HEK293 (cell line): ENCODE measurements around the gene MLKL.

Experiments
- CTCF ChIA-PET: fragments of 350-600 bp; formaldehyde crosslinking; extraction: SDS; loops from one replicate; lab custom pipeline; 2021; ENCODE audit warnings: antibody characterized with exemption; lab: Yijun Ruan, JAX
- POLR2A ChIA-PET: fragments of 300-600 bp; formaldehyde crosslinking; extraction: SDS; loops from one replicate; lab custom pipeline; 2020; ENCODE audit warnings: antibody characterized with exemption, inconsistent platforms; lab: Yijun Ruan, JAX
- H3K27ac ChIP-seq: fragments of 200-500 bp; sonication (Bioruptor generic); 2 replicates; pipeline ENCODE4 v1.5.1; 2014; ENCODE audit warnings: low read depth, low read length, control low read depth, inconsistent platforms; ENCODE audit errors: extremely low read depth
- H3K36me3 ChIP-seq, 2 experiments: fragments of 200-500 bp in 1 of 2; sonication (Bioruptor generic) in 1 of 2; 1 replicate in 1 of 2; 2 replicates in 1 of 2; pipeline ENCODE4 v1.5.1; 2014 to 2017; ENCODE audit warnings: inconsistent platforms in 2 of 2, low read length in 2 of 2; ENCODE audit not compliant: control insufficient read depth in 2 of 2, insufficient read depth in 1 of 2
- H3K4me1 ChIP-seq: fragments of 200-500 bp; sonication (Bioruptor generic); 2 replicates; pipeline ENCODE4 v1.5.1; 2014; ENCODE audit warnings: mild to moderate bottlenecking, low read length, inconsistent platforms; ENCODE audit not compliant: control insufficient read depth, insufficient read depth
- H3K4me3 ChIP-seq: 2 replicates; pipeline ENCODE4 v1.5.1; 2011; ENCODE audit warnings: low read depth, mild to moderate bottlenecking, control low read depth, low read length, moderate library complexity
- H3K9me3 ChIP-seq: fragments of 200-500 bp; sonication (Bioruptor generic); 2 replicates; pipeline ENCODE4 v1.5.1; 2014; ENCODE audit warnings: low read depth, low read length, inconsistent platforms; ENCODE audit not compliant: control insufficient read depth, insufficient read depth
- PRDM10 ChIP-seq: fragments of 450-650 bp; formaldehyde crosslinking; IDR thresholded peaks from 2 replicates; pipeline ENCODE4 v1.5.1; 2016; ENCODE audit warnings: missing biosample characterization, missing genetic modification characterization
- ZBTB10 ChIP-seq: fragments of 450-650 bp; formaldehyde crosslinking; IDR thresholded peaks from 2 replicates; pipeline ENCODE4 v1.5.1; 2016; ENCODE audit warnings: missing biosample characterization, missing genetic modification characterization
- ZBTB8A ChIP-seq: fragments of 450-650 bp; formaldehyde crosslinking; IDR thresholded peaks from 2 replicates; pipeline ENCODE4 v1.5.1; 2016; ENCODE audit warnings: missing biosample characterization, missing genetic modification characterization
- ZNF10 ChIP-seq: fragments of 450-650 bp; formaldehyde crosslinking; IDR thresholded peaks from 2 replicates; pipeline ENCODE4 v1.5.1; 2017; ENCODE audit warnings: missing biosample characterization, missing genetic modification characterization
- ZNF280D ChIP-seq: fragments of 450-650 bp; formaldehyde crosslinking; IDR thresholded peaks from 2 replicates; pipeline ENCODE4 v1.5.1; 2016; ENCODE audit warnings: missing biosample characterization, missing genetic modification characterization
- ZNF335 ChIP-seq: fragments of 450-650 bp; formaldehyde crosslinking; conservative IDR thresholded peaks from 2 replicates; pipeline ENCODE4 v1.5.1; 2016; ENCODE audit warnings: missing biosample characterization, missing genetic modification characterization
- ZNF354C ChIP-seq: fragments of 450-650 bp; formaldehyde crosslinking; IDR thresholded peaks from 2 replicates; pipeline ENCODE4 v1.5.1; 2016; ENCODE audit warnings: missing biosample characterization, missing genetic modification characterization, low read depth, borderline replicate concordance
- ZNF561 ChIP-seq: fragments of 450-650 bp; IDR thresholded peaks from 2 replicates; pipeline ENCODE4 v1.5.1; 2018; ENCODE audit warnings: missing biosample characterization, missing genetic modification characterization, borderline replicate concordance
- ZNF664 ChIP-seq: fragments of 450-650 bp; formaldehyde crosslinking; IDR thresholded peaks from 2 replicates; pipeline ENCODE4 v1.5.1; 2016; ENCODE audit warnings: missing biosample characterization, missing genetic modification characterization
- ZNF830 ChIP-seq: fragments of 450-650 bp; IDR thresholded peaks from 2 replicates; pipeline ENCODE4 v1.5.0; 2018; ENCODE audit warnings: missing biosample characterization, missing genetic modification characterization, low read depth, mild to moderate bottlenecking, moderate library complexity
- ZSCAN16 ChIP-seq: fragments of 450-650 bp; formaldehyde crosslinking; IDR thresholded peaks from 2 replicates; pipeline ENCODE4 v1.5.1; 2016; ENCODE audit warnings: missing biosample characterization, missing genetic modification characterization
- TF ChIP-seq, protein P1 (sequence below): fragments of 450-650 bp; formaldehyde crosslinking; IDR thresholded peaks from 2 replicates; pipeline ENCODE4 v1.5.1; 2016; ENCODE audit warnings: missing biosample characterization, missing genetic modification characterization
- TF ChIP-seq, protein P2 (sequence below): fragments of 450-650 bp; formaldehyde crosslinking; conservative IDR thresholded peaks from 2 replicates; pipeline ENCODE4 v1.5.1; 2016; ENCODE audit warnings: low read depth, missing biosample characterization, missing genetic modification characterization
- TF ChIP-seq, protein P3 (sequence below): fragments of 450-650 bp; formaldehyde crosslinking; IDR thresholded peaks from 2 replicates; pipeline ENCODE4 v1.5.1; 2016; ENCODE audit warnings: missing biosample characterization, missing genetic modification characterization
- TF ChIP-seq, protein P4 (sequence below): fragments of 450-650 bp; formaldehyde crosslinking; IDR thresholded peaks from 2 replicates; pipeline ENCODE4 v1.5.1; 2016; ENCODE audit warnings: missing biosample characterization, missing genetic modification characterization

MLKL gene

DNA sequence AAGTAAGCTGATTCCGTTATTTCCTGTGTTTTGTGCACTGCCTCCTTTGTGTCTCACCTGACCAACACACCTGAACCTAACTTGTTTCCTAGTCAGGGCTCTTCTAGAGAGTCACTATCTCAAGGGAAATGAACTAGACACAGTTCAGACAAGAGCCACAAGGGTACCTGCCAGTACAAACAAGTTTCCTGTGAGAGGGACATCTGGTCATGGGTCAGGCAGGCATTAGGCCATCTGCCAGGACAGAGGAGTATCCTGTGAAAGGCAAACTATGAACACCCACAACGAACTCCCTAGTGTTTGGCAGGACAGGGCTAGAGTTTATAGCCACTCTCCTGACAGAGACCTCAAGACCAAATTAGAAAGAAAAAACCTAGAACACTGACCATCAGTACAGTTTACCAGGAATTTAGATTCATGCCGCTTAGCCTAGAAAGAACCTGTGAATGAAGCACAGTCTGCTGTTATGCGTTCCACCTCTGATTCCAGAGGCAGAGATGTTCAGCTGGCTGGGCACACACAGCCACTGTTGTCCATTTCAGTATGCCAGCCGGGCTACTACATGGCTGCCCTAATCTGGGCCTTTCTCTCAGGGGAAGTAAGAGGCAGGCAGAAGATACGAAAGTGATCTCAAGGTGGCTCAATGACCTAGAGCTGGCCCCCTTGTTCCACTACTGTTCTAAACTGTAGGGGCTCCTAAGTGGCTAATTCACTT is 73.0 kb downstream of the MLKL start:
- no peaks in the 10 kb centered on the region for H3K9me3 ChIP-seq
- no peak overlapping the region for H3K27ac ChIP-seq
- no peaks in the 10 kb centered on the region for H3K4me1 ChIP-seq
- ChIA-PET CTCF (interaction anchor here (0.6 kb wide), 1 partner anchor 133 kb away, joined by 3 read pairs; no protein-coding TSS in a partner anchor), POLR2A (no interaction called here)
- no peak overlapping the region for H3K4me3 ChIP-seq
- peaks cover 47 to 100% of the 10 kb centered on the region in 2 experiments for H3K36me3 ChIP-seq
- TF ChIP-seq ZNF561 (tag by site-specific recombination) (no peak), ZNF354C (tag by site-specific recombination) (no peak), ZNF664 (tag by site-specific recombination) (no peak), ZNF830 (tag by site-specific recombination) (no peak), ZBTB10 (tag by site-specific recombination) (no peak), ZNF335 (tag by site-specific recombination) (no peak), ZBTB8A (tag by site-specific recombination) (no peak), ZSCAN16 (tag by site-specific recombination) (no peak), PRDM10 (tag by site-specific recombination) (no peak), ZNF10 (no peak), ZNF280D (no peak)
- TF ChIP-seq, protein P1, sequence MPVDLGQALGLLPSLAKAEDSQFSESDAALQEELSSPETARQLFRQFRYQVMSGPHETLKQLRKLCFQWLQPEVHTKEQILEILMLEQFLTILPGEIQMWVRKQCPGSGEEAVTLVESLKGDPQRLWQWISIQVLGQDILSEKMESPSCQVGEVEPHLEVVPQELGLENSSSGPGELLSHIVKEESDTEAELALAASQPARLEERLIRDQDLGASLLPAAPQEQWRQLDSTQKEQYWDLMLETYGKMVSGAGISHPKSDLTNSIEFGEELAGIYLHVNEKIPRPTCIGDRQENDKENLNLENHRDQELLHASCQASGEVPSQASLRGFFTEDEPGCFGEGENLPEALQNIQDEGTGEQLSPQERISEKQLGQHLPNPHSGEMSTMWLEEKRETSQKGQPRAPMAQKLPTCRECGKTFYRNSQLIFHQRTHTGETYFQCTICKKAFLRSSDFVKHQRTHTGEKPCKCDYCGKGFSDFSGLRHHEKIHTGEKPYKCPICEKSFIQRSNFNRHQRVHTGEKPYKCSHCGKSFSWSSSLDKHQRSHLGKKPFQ (tag by site-specific recombination), result no peak
- TF ChIP-seq, protein P2, sequence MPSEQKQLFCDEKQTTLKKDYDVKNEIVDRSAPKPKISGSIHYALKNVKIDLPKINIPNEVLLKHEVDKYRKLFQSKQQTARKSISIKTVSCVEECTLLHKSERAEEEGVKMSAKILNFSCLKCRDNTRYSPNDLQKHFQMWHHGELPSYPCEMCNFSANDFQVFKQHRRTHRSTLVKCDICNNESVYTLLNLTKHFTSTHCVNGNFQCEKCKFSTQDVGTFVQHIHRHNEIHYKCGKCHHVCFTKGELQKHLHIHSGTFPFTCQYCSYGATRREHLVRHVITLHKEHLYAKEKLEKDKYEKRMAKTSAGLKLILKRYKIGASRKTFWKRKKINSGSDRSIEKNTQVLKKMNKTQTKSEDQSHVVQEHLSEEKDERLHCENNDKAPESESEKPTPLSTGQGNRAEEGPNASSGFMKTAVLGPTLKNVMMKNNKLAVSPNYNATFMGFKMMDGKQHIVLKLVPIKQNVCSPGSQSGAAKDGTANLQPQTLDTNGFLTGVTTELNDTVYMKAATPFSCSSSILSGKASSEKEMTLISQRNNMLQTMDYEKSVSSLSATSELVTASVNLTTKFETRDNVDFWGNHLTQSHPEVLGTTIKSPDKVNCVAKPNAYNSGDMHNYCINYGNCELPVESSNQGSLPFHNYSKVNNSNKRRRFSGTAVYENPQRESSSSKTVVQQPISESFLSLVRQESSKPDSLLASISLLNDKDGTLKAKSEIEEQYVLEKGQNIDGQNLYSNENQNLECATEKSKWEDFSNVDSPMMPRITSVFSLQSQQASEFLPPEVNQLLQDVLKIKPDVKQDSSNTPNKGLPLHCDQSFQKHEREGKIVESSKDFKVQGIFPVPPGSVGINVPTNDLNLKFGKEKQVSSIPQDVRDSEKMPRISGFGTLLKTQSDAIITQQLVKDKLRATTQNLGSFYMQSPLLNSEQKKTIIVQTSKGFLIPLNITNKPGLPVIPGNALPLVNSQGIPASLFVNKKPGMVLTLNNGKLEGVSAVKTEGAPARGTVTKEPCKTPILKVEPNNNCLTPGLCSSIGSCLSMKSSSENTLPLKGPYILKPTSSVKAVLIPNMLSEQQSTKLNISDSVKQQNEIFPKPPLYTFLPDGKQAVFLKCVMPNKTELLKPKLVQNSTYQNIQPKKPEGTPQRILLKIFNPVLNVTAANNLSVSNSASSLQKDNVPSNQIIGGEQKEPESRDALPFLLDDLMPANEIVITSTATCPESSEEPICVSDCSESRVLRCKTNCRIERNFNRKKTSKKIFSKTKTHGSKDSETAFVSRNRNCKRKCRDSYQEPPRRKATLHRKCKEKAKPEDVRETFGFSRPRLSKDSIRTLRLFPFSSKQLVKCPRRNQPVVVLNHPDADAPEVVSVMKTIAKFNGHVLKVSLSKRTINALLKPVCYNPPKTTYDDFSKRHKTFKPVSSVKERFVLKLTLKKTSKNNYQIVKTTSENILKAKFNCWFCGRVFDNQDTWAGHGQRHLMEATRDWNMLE (tag by site-specific recombination), result no peak
- TF ChIP-seq, protein P3, sequence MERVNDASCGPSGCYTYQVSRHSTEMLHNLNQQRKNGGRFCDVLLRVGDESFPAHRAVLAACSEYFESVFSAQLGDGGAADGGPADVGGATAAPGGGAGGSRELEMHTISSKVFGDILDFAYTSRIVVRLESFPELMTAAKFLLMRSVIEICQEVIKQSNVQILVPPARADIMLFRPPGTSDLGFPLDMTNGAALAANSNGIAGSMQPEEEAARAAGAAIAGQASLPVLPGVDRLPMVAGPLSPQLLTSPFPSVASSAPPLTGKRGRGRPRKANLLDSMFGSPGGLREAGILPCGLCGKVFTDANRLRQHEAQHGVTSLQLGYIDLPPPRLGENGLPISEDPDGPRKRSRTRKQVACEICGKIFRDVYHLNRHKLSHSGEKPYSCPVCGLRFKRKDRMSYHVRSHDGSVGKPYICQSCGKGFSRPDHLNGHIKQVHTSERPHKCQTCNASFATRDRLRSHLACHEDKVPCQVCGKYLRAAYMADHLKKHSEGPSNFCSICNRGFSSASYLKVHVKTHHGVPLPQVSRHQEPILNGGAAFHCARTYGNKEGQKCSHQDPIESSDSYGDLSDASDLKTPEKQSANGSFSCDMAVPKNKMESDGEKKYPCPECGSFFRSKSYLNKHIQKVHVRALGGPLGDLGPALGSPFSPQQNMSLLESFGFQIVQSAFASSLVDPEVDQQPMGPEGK (tag by site-specific recombination), result no peak
- TF ChIP-seq, protein P4, sequence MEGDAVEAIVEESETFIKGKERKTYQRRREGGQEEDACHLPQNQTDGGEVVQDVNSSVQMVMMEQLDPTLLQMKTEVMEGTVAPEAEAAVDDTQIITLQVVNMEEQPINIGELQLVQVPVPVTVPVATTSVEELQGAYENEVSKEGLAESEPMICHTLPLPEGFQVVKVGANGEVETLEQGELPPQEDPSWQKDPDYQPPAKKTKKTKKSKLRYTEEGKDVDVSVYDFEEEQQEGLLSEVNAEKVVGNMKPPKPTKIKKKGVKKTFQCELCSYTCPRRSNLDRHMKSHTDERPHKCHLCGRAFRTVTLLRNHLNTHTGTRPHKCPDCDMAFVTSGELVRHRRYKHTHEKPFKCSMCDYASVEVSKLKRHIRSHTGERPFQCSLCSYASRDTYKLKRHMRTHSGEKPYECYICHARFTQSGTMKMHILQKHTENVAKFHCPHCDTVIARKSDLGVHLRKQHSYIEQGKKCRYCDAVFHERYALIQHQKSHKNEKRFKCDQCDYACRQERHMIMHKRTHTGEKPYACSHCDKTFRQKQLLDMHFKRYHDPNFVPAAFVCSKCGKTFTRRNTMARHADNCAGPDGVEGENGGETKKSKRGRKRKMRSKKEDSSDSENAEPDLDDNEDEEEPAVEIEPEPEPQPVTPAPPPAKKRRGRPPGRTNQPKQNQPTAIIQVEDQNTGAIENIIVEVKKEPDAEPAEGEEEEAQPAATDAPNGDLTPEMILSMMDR (tag by site-specific recombination), result no peak
